Measurements from ENCODE around the gene KAT5.

DNA sequence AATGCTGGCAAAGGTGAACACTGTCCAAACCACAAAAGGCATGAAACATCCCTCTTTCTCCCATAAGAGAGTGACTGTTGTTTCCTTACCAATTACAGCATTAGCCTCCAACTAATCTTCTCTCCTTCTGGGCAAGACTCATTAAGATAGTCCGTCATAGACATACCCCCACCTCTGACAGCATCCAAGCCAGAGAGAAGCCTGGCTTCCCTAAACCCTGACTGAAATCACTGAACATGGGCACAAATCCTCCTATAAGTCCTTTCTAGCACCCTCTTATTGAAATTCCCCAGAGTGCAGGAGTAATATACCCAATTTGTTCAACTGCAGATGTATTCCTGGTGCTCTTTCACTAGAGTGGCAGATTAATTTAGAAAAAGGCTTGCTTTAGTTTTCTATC lies 10.2 kb downstream of the KAT5 start:
- TF ChIP-seq, protein P1, sequence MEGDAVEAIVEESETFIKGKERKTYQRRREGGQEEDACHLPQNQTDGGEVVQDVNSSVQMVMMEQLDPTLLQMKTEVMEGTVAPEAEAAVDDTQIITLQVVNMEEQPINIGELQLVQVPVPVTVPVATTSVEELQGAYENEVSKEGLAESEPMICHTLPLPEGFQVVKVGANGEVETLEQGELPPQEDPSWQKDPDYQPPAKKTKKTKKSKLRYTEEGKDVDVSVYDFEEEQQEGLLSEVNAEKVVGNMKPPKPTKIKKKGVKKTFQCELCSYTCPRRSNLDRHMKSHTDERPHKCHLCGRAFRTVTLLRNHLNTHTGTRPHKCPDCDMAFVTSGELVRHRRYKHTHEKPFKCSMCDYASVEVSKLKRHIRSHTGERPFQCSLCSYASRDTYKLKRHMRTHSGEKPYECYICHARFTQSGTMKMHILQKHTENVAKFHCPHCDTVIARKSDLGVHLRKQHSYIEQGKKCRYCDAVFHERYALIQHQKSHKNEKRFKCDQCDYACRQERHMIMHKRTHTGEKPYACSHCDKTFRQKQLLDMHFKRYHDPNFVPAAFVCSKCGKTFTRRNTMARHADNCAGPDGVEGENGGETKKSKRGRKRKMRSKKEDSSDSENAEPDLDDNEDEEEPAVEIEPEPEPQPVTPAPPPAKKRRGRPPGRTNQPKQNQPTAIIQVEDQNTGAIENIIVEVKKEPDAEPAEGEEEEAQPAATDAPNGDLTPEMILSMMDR (IDR thresholded peaks at IDR 0.05): no peak
- TF ChIP-seq EZH2 (IDR thresholded peaks at IDR 0.05; ENCODE audit: borderline replicate concordance, insufficient read depth, low read depth, low read length, poor library complexity, severe bottlenecking): no peak

Measured in B cell (primary cell).